GM12878 (cell line): ENCODE data around the gene PFKFB2. TPM values are rescaled to one million over a fixed set of nuclear protein-coding genes. Genes with fewer than 3 reads are reported as not detected.

Experiments used
- BRCA1 ChIP-seq: IDR thresholded peaks from 2 replicates; pipeline ENCODE4 v1.6.1; 2011; ENCODE audit warnings: low read depth, low read length, improper control_type of control experiment
- CEBPB ChIP-seq, 2 experiments: fragments of 150-350 bp in 1 of 2; IDR thresholded peaks; 2 replicates each; pipeline ENCODE4 v1.6.1; 2012 to 2014; ENCODE audit warnings: low read depth in 2 of 2, low read length in 2 of 2, borderline replicate concordance in 1 of 2, inconsistent platforms in 1 of 2
- EGR1 ChIP-seq, 2 experiments: IDR thresholded peaks; 1 replicate in 1 of 2; 2 replicates in 1 of 2; pipeline ENCODE4 v1.6.1; 2011 to 2012; ENCODE audit warnings: low read depth in 2 of 2, low read length in 2 of 2, borderline replicate concordance in 1 of 2, mild to moderate bottlenecking in 1 of 2, moderate library complexity in 1 of 2
- ETV6 ChIP-seq, 2 experiments: fragments of 450-650 bp in 1 of 2; IDR thresholded peaks in 1 of 2; conservative IDR thresholded peaks in 1 of 2; 2 replicates each; pipeline ENCODE4 v1.6.1; 2014; ENCODE audit warnings: antibody characterized with exemption in 1 of 2, borderline replicate concordance in 1 of 2, low read depth in 1 of 2, mild to moderate bottlenecking in 1 of 2, moderate library complexity in 1 of 2
- GABPA ChIP-seq: IDR thresholded peaks from 2 replicates; pipeline ENCODE4 v1.6.1; 2014; ENCODE audit warnings: antibody characterized with exemption, low read depth, mild to moderate bottlenecking, inconsistent platforms
- HCFC1 ChIP-seq: fragments of 150-350 bp; IDR thresholded peaks from 2 replicates; pipeline ENCODE4 v1.6.1; 2014; ENCODE audit warnings: low read length
- IKZF2 ChIP-seq, 2 experiments: fragments of 450-650 bp; IDR thresholded peaks; 2 replicates each; pipeline ENCODE4 v1.6.1; 2017; ENCODE audit warnings: mild to moderate bottlenecking in 2 of 2, moderate library complexity in 2 of 2
- NR2C2 ChIP-seq: IDR thresholded peaks from 2 replicates; pipeline ENCODE4 v1.6.1; 2011; ENCODE audit warnings: borderline replicate concordance, low read depth; ENCODE audit not compliant: control insufficient read depth, insufficient read length
- POLR2A ChIP-seq: IDR thresholded peaks from 2 replicates; pipeline ENCODE4 v1.6.1; 2011; ENCODE audit warnings: low read depth, mild to moderate bottlenecking, low read length
- RAD51 ChIP-seq: fragments of 450-650 bp; IDR thresholded peaks from 2 replicates; pipeline ENCODE4 v1.6.1; 2016; ENCODE audit warnings: moderate library complexity, mild to moderate bottlenecking, inconsistent platforms
- RBBP5 ChIP-seq: fragments of 200-600 bp; sonication (generic); conservative IDR thresholded peaks from 2 replicates; pipeline ENCODE4 v1.6.1; 2016
- SIN3A ChIP-seq: IDR thresholded peaks from 2 replicates; pipeline ENCODE4 v1.6.1; 2012; ENCODE audit warnings: low read depth, low read length, improper control_type of control experiment
- SMC3 ChIP-seq: IDR thresholded peaks from 2 replicates; pipeline ENCODE4 v1.6.1; 2011; ENCODE audit warnings: low read length, improper control_type of control experiment, borderline replicate concordance
- SREBF1 ChIP-seq: IDR thresholded peaks from 2 replicates; pipeline ENCODE4 v1.6.1; 2012; ENCODE audit warnings: mild to moderate bottlenecking, low read length
- TBL1XR1 ChIP-seq: IDR thresholded peaks from 2 replicates; pipeline ENCODE4 v1.6.1; 2012; ENCODE audit warnings: low read depth, low read length, improper control_type of control experiment
- YBX1 ChIP-seq: fragments of 450-650 bp; IDR thresholded peaks from 2 replicates; pipeline ENCODE4 v1.6.1; 2016; ENCODE audit warnings: antibody characterized with exemption
- ZBED1 ChIP-seq: IDR thresholded peaks from 2 replicates; pipeline ENCODE4 v1.6.1; 2016; ENCODE audit warnings: borderline replicate concordance
- ZNF207 ChIP-seq: fragments of 450-650 bp; IDR thresholded peaks from 2 replicates; pipeline ENCODE4 v1.6.1; 2014; ENCODE audit warnings: antibody characterized with exemption, mild to moderate bottlenecking, borderline replicate concordance
- ZNF24 ChIP-seq: fragments of 450-650 bp; IDR thresholded peaks from 2 replicates; pipeline ENCODE4 v1.6.1; 2017; ENCODE audit warnings: antibody characterized with exemption, mild to moderate bottlenecking
- polyA plus RNA-seq, 11 experiments: library from polyadenylated mRNA; depleted of rRNA in 4 of 11; unstranded in 6 of 11; stranded (reverse) in 5 of 11; fragments of >200 nt; fragmentation: Nextera tagmentation in 4 of 11; fragmentation: Illumina TruSeq in 1 of 11; extraction: Ambion mirVana in 4 of 11; extraction: Trizol in 1 of 11; gene quantifications; 1 replicate in 1 of 11; 2 replicates in 10 of 11; pipeline versions ENCODE4 v1.2.1 to v1.2.3, GENCODE V29; 2011 to 2016; ENCODE audit warnings: inconsistent platforms in 2 of 11, missing spikeins in 2 of 11, low read depth in 1 of 11
- total RNA-seq, 4 experiments: library from RNA; depleted of rRNA in 3 of 4; stranded (reverse); fragments of >200 nt in 3 of 4; fragmentation: Illumina TruSeq in 1 of 4; extraction: Trizol in 1 of 4; gene quantifications; 2 replicates each; pipeline versions ENCODE4 v1.2.1 to v1.2.3, GENCODE V29; 2013 to 2021
- TF ChIP-seq, protein P1 (sequence below): fragments of 450-650 bp; IDR thresholded peaks from 2 replicates; pipeline ENCODE4 v1.6.1; 2018; ENCODE audit warnings: borderline replicate concordance, mild to moderate bottlenecking; ENCODE audit not compliant: partially characterized antibody
- TF ChIP-seq, protein P2 (sequence below), 3 experiments: IDR thresholded peaks in 2 of 3; conservative IDR thresholded peaks in 1 of 3; 2 replicates each; pipeline ENCODE4 v1.5.1; 2011; ENCODE audit warnings: low read depth in 3 of 3, low read length in 3 of 3, mild to moderate bottlenecking in 3 of 3, control low read depth in 2 of 3, moderate library complexity in 2 of 3, inconsistent platforms in 1 of 3, mixed read lengths in 1 of 3; ENCODE audit not compliant: control insufficient read depth in 2 of 3, insufficient read depth in 1 of 3; ENCODE audit errors: extremely low read depth in 1 of 3
- TF ChIP-seq, protein P3 (sequence below): IDR thresholded peaks from 2 replicates; pipeline ENCODE4 v1.6.1; 2011; ENCODE audit warnings: mild to moderate bottlenecking, low read depth, low read length, moderate library complexity; ENCODE audit not compliant: insufficient replicate concordance
- TF ChIP-seq, protein P4 (sequence below): IDR thresholded peaks from 2 replicates; pipeline ENCODE4 v1.6.1; 2012; ENCODE audit warnings: low read depth, low read length, improper control_type of control experiment
- TF ChIP-seq, protein P5 (sequence below): fragments of 450-650 bp; conservative IDR thresholded peaks from 2 replicates; pipeline ENCODE4 v1.6.1; 2017; ENCODE audit warnings: mild to moderate bottlenecking, moderate library complexity

PFKFB2 gene
- total and polyA plus RNA-seq, 10 of the 15 experiments (the other 5 are each of a cell fraction or from before 2014, with no cell fraction given): 0.40 to 1.3 (median 1.0) TPM

DNA sequence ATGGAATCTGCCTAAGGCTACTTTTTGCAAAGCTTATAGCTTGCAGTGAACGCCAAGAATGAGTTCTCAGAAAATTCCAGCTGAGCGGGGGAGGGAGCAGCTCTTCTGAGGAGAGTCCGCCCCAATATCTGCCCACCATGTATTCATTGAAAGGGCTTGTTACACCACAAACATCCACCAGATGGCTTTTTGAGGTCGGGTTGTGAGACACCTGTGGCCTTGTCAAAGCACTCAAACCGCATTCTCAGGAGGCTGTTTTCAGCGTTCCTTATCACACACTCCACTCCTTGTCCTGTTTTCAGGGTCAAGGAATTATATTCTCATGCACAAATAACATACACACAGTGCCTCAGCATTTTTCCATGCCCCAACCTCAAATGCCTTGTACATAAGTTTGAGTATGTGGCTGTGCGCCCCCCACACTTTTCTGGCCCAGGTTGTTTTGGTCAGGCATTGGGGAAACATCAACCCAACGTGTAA is 31.7 kb downstream of the PFKFB2 start (continued):
- TF ChIP-seq, protein P1, sequence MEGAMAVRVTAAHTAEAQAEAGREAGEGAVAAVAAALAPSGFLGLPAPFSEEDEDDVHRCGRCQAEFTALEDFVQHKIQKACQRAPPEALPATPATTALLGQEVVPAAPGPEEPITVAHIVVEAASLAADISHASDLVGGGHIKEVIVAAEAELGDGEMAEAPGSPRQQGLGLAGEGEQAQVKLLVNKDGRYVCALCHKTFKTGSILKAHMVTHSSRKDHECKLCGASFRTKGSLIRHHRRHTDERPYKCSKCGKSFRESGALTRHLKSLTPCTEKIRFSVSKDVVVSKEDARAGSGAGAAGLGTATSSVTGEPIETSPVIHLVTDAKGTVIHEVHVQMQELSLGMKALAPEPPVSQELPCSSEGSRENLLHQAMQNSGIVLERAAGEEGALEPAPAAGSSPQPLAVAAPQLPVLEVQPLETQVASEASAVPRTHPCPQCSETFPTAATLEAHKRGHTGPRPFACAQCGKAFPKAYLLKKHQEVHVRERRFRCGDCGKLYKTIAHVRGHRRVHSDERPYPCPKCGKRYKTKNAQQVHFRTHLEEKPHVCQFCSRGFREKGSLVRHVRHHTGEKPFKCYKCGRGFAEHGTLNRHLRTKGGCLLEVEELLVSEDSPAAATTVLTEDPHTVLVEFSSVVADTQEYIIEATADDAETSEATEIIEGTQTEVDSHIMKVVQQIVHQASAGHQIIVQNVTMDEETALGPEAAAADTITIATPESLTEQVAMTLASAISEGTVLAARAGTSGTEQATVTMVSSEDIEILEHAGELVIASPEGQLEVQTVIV: no peak
- TF ChIP-seq CEBPB (IDR thresholded peaks at IDR 0.05; ENCODE audit: borderline replicate concordance in 1 of 2, low read depth in 2 of 2, low read length in 2 of 2) (no peak), RAD51 (no peak), SIN3A (no peak), HCFC1 (no peak), ETV6 (conservative IDR thresholded peaks at IDR 0.05 in 1 of 2, IDR thresholded peaks at IDR 0.05 in 1 of 2; ENCODE audit: borderline replicate concordance in 1 of 2, low read depth in 1 of 2) (no peak), IKZF2 (IDR thresholded peaks at IDR 0.05) (no peak), SREBF1 (no peak), BRCA1 (no peak), RBBP5 (no peak), TBL1XR1 (no peak), EGR1 (IDR thresholded peaks at IDR 0.05; ENCODE audit: borderline replicate concordance in 1 of 2, low read depth in 2 of 2, low read length in 2 of 2) (no peak), SMC3 (peak; percentile 90), NR2C2 (no peak), GABPA (no peak), ZNF207 (no peak), POLR2A (no peak), YBX1 (no peak), ZBED1 (no peak), ZNF24 (no peak)
- TF ChIP-seq, protein P2, sequence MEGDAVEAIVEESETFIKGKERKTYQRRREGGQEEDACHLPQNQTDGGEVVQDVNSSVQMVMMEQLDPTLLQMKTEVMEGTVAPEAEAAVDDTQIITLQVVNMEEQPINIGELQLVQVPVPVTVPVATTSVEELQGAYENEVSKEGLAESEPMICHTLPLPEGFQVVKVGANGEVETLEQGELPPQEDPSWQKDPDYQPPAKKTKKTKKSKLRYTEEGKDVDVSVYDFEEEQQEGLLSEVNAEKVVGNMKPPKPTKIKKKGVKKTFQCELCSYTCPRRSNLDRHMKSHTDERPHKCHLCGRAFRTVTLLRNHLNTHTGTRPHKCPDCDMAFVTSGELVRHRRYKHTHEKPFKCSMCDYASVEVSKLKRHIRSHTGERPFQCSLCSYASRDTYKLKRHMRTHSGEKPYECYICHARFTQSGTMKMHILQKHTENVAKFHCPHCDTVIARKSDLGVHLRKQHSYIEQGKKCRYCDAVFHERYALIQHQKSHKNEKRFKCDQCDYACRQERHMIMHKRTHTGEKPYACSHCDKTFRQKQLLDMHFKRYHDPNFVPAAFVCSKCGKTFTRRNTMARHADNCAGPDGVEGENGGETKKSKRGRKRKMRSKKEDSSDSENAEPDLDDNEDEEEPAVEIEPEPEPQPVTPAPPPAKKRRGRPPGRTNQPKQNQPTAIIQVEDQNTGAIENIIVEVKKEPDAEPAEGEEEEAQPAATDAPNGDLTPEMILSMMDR (IDR thresholded peaks at IDR 0.05 in 2 of 3, conservative IDR thresholded peaks at IDR 0.05 in 1 of 3; ENCODE audit: control insufficient read depth in 2 of 3, extremely low read depth in 1 of 3, insufficient read depth in 1 of 3, low read depth in 3 of 3, low read length in 3 of 3): peak; percentile 63 to 68 (median 66)
- TF ChIP-seq, protein P3, sequence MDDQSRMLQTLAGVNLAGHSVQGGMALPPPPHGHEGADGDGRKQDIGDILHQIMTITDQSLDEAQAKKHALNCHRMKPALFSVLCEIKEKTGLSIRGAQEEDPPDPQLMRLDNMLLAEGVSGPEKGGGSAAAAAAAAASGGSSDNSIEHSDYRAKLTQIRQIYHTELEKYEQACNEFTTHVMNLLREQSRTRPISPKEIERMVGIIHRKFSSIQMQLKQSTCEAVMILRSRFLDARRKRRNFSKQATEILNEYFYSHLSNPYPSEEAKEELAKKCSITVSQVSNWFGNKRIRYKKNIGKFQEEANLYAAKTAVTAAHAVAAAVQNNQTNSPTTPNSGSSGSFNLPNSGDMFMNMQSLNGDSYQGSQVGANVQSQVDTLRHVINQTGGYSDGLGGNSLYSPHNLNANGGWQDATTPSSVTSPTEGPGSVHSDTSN: no peak
- TF ChIP-seq, protein P4, sequence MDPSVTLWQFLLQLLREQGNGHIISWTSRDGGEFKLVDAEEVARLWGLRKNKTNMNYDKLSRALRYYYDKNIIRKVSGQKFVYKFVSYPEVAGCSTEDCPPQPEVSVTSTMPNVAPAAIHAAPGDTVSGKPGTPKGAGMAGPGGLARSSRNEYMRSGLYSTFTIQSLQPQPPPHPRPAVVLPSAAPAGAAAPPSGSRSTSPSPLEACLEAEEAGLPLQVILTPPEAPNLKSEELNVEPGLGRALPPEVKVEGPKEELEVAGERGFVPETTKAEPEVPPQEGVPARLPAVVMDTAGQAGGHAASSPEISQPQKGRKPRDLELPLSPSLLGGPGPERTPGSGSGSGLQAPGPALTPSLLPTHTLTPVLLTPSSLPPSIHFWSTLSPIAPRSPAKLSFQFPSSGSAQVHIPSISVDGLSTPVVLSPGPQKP: no peak
- TF ChIP-seq, protein P5, sequence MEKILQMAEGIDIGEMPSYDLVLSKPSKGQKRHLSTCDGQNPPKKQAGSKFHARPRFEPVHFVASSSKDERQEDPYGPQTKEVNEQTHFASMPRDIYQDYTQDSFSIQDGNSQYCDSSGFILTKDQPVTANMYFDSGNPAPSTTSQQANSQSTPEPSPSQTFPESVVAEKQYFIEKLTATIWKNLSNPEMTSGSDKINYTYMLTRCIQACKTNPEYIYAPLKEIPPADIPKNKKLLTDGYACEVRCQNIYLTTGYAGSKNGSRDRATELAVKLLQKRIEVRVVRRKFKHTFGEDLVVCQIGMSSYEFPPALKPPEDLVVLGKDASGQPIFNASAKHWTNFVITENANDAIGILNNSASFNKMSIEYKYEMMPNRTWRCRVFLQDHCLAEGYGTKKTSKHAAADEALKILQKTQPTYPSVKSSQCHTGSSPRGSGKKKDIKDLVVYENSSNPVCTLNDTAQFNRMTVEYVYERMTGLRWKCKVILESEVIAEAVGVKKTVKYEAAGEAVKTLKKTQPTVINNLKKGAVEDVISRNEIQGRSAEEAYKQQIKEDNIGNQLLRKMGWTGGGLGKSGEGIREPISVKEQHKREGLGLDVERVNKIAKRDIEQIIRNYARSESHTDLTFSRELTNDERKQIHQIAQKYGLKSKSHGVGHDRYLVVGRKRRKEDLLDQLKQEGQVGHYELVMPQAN: no peak
